ENCODE measurements around the gene UQCR10. TPM values are rescaled to one million over a fixed set of nuclear protein-coding genes. Genes with fewer than 3 reads are reported as not detected.

The UQCR10 gene
- total and polyA plus RNA-seq, 11 donors: 244 to 1,063 (median 321) TPM

- 24 to 43% (median 26%) methylated on average over 8 of the region's 8 CpGs for WGBS, 4 donors
These were observed 13.8 kb downstream of the UQCR10 start for GRCh38 chr22:29780748-29781676.

GRCh38 chr22:29782061-29782845 is 15.1 kb downstream of the UQCR10 start:
- Histone ChIP-seq H3K4me1 (peaks cover 0 to 53% (median 32%) of the 10 kb centered on the region in 12 donors), H3K9me3 (no peaks in the 10 kb centered on the region), H3K36me3 (peaks cover 0 to 7% (median under 1%) of the 10 kb centered on the region in 9 donors), H3K4me3 (no peak overlapping the region), H3K27me3 (no peaks in the 10 kb centered on the region), H3K27ac (peak overlapping the region; percentile 55 to 89 (median 76))
- WGBS, 4 donors: 29 to 77% (median 65%) methylated on average over 4 to 7 of the region's 7 CpGs
- DNase-seq (peak; percentile 72 to 85 (median 75)), ATAC-seq (peak; percentile 74 to 87 (median 82))
- TF ChIP-seq, protein P1, sequence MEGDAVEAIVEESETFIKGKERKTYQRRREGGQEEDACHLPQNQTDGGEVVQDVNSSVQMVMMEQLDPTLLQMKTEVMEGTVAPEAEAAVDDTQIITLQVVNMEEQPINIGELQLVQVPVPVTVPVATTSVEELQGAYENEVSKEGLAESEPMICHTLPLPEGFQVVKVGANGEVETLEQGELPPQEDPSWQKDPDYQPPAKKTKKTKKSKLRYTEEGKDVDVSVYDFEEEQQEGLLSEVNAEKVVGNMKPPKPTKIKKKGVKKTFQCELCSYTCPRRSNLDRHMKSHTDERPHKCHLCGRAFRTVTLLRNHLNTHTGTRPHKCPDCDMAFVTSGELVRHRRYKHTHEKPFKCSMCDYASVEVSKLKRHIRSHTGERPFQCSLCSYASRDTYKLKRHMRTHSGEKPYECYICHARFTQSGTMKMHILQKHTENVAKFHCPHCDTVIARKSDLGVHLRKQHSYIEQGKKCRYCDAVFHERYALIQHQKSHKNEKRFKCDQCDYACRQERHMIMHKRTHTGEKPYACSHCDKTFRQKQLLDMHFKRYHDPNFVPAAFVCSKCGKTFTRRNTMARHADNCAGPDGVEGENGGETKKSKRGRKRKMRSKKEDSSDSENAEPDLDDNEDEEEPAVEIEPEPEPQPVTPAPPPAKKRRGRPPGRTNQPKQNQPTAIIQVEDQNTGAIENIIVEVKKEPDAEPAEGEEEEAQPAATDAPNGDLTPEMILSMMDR (IDR thresholded peaks at IDR 0.05): no peak
- no peak for TF ChIP-seq POLR2A (IDR thresholded peaks at IDR 0.05)
- intact Hi-C loops (cut with DNase I): loop anchor here in 3 of 10 donors (5.0 kb wide), 2 partner anchors 35 to 50 kb away; no protein-coding TSS in a partner anchor

More at GRCh38 chr22:29780748-29781676, 13.8 kb downstream of the UQCR10 start:
- ATAC-seq (peak; percentile 12 to 47 (median 26)), DNase-seq (peak in 1 of 5 donors; percentile 49)
- Histone ChIP-seq H3K4me1 (peaks cover 0 to 53% (median 32%) of the 10 kb centered on the region in 12 donors), H3K36me3 (no peaks in the 10 kb centered on the region), H3K27me3 (no peaks in the 10 kb centered on the region), H3K27ac (peak overlapping the region; percentile 55 to 89 (median 76)), H3K4me3 (no peak overlapping the region), H3K9me3 (no peaks in the 10 kb centered on the region)
- no peak for TF ChIP-seq POLR2A (IDR thresholded peaks at IDR 0.05)
- TF ChIP-seq, protein P1 (IDR thresholded peaks at IDR 0.05): no peak
- intact Hi-C loops (cut with DNase I): loop anchor here in 3 of 10 donors (5.0 kb wide), 2 partner anchors 36 to 51 kb away; no protein-coding TSS in a partner anchor

DNA sequence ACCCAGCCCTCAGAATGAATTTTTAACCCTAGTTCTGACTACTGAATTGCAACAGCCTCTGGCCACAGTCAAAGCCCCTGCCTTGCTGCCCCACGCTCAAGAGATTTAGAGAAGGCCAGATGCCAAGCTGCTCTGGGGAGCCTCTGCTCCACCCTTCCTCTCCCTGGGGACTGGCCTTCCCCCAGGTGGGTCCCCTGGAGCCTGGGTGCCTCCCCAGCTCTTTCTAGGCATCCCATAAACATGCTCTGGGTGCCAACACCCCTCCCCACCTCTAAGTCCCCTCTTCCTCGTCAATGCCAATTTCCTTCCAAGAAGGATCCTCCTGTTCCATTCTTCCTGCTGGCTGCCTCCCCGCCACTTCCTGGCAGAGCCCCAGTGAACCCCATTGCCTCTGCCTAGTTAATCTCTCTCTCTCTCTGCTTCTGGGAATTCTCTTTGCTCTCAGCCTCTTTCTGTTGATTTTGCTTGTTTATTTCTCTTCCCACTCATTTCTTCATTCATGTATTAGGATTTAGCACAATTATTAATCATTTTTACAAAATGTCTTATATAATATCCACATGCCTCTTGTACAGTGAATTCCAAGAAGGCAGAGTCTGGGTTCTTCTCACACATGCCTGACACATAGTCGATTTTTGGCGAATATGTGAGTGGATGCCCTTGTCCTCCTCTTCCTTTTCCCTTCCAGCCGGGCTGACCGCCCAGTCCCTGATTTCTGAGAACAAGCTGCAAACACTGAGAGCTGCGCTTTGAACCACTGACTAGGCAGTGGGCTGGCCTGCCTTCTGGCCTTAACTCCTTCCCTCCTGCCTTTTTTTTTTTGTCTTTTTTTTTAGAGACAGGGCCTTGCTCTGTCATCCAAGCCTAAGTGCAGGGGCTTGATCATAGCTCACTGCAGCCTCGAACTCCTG is 17.5 kb downstream of the UQCR10 start:
- no peaks in the 10 kb centered on the region for H3K9me3 ChIP-seq
- 44 to 59% (median 46%) methylated on average over 9 of the region's 9 CpGs for WGBS, 4 donors
- no peak for ATAC-seq
- H3K36me3 ChIP-seq: peaks cover 0 to 31% (median 25%) of the 10 kb centered on the region in 9 donors
- no peak overlapping the region for H3K4me3 ChIP-seq
- DNase-seq: no peak
- no peak for TF ChIP-seq POLR2A (IDR thresholded peaks at IDR 0.05)
- TF ChIP-seq, protein P1 (IDR thresholded peaks at IDR 0.05): no peak
- H3K27me3 ChIP-seq: no peaks in the 10 kb centered on the region
- intact Hi-C loops (cut with DNase I): loop anchor here in 3 of 10 donors (5.0 kb wide), 2 partner anchors 33 to 48 kb away; no protein-coding TSS in a partner anchor
- peak overlapping the region in 7 of 12 donors; percentile 3 to 73 (median 44) for H3K27ac ChIP-seq
- peaks cover 0 to 47% (median 29%) of the 10 kb centered on the region in 12 donors for H3K4me1 ChIP-seq

All from heart left ventricle (tissue), 16 donors.